Testis (tissue), 3 donors: ENCODE results near the gene CNKSR3. TPM values are rescaled to one million over a fixed set of nuclear protein-coding genes. Genes with fewer than 3 reads are reported as not detected.

Experiments used
- DNase-seq: peaks from one replicate; pipeline ENCODE4 v3.0.0-alpha.2; 2019
- H3K27ac ChIP-seq, 2 donors: fragments of 200-600 bp; sonication (generic); one replicate each; pipeline ENCODE4 v1.5.1; 2019
- H3K27me3 ChIP-seq: fragments of 200-600 bp; sonication (generic); one replicate; pipeline ENCODE4 v1.5.1; 2019
- H3K36me3 ChIP-seq: fragments of 200-600 bp; sonication (generic); one replicate; pipeline ENCODE4 v1.5.1; 2017; ENCODE audit warnings: low read depth; ENCODE audit errors: missing control alignments
- H3K4me1 ChIP-seq: fragments of 200-600 bp; sonication (generic); one replicate; pipeline ENCODE4 v1.5.1; 2019
- H3K4me3 ChIP-seq, 2 donors: fragments of 200-600 bp; sonication (generic); one replicate each; pipeline ENCODE4 v1.5.1; 2017 to 2019
- H3K9me3 ChIP-seq: fragments of 200-600 bp; sonication (generic); one replicate; pipeline ENCODE4 v1.5.1; 2017
- CTCF ChIP-seq, 3 experiments: fragments of 450-650 bp in 2 of 3; fragments of 200-600 bp in 1 of 3; sonication (generic) in 1 of 3; IDR thresholded peaks; one replicate each; pipeline ENCODE4 v1.5.1; 2016 to 2019; ENCODE audit warnings: antibody characterized with exemption in 3 of 3, mild to moderate bottlenecking in 2 of 3, moderate library complexity in 1 of 3
- POLR2A ChIP-seq: fragments of 450-650 bp; IDR thresholded peaks from one replicate; pipeline ENCODE4 v1.6.1; 2017; ENCODE audit warnings: antibody characterized with exemption, mild to moderate bottlenecking, moderate library complexity
- whole genome bisulfite sequencing, 2 donors: methylation state at CpG; one replicate each; pipeline ENCODE4 v1.1.5; 2018; 5-methylcytosine and 5-hydroxymethylcytosine counted together
- intact Hi-C: fragments of 100-400 bp; cut with DNase I; formaldehyde crosslinking; loops from one replicate; pipeline ENCODE4 v1.15.1; 2023; ENCODE audit warnings: low total_unique reads
- polyA plus RNA-seq: library from polyadenylated mRNA; stranded (reverse); fragments of 350-450 nt; fragmentation: Illumina TruSeq; extraction: RNeasy Lipid Tissue Mini Kit (QIAGEN cat#74804); gene quantifications from one replicate; pipeline ENCODE4 v1.2.3, GENCODE V29; 2014; ENCODE audit warnings: low read depth, low replicate concordance; ENCODE audit not compliant: insufficient read depth
- total RNA-seq, 2 donors: library from RNA; depleted of rRNA; stranded (reverse); fragments of >200 nt; gene quantifications; one replicate each; pipeline ENCODE4 v1.2.3, GENCODE V29; 2016

CNKSR3 gene
- total and polyA plus RNA-seq, 3 donors from 2014 or later: 26.0 to 28.7 (median 26.0) TPM

DNA sequence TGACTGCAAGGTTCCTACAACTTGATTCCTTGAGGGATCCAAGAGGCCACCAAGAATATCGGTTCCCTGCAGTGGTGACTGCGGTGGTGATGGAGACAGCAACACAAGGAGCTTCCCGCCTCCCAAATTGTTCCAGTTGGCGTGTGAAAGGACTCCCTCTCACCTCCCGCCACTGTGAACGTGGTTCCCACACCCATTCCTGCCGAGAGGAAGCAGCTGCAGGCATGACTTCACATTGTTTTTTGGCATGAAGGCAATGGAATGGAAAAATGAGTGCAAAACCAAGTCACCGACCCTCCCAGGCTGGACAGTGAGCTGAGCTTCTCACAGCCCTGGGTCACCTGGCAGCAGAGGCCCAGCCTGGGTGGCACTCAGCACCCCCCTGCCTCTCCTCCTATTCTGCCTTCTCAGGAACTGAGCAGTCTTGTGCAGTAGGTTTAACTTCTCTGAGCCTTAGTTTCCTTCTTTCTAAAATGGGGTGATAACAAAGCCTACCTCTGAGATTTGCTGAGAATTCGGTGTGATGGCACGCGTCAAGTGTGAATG, 75.0 kb downstream of the CNKSR3 start:
- intact Hi-C loops: no loop called here
- WGBS, 2 donors: 87 to 95% methylated on average over 10 to 11 of the region's 11 CpGs
- no peak for DNase-seq
- TF ChIP-seq POLR2A (no peak), CTCF (IDR thresholded peaks at IDR 0.05) (no peak)
- Histone ChIP-seq H3K36me3 (no peaks in the 10 kb centered on the region), H3K9me3 (no peaks in the 10 kb centered on the region), H3K4me3 (no peak overlapping the region), H3K27ac (no peak overlapping the region), H3K27me3 (no peaks in the 10 kb centered on the region), H3K4me1 (peaks cover 10% of the 10 kb centered on the region)

GRCh38 chr6:154434662-154435061, 75.8 kb downstream of the CNKSR3 start:
- WGBS, 2 donors: 81 to 93% methylated on average over 3 of the region's 3 CpGs
- H3K27ac ChIP-seq: no peak overlapping the region

DNA sequence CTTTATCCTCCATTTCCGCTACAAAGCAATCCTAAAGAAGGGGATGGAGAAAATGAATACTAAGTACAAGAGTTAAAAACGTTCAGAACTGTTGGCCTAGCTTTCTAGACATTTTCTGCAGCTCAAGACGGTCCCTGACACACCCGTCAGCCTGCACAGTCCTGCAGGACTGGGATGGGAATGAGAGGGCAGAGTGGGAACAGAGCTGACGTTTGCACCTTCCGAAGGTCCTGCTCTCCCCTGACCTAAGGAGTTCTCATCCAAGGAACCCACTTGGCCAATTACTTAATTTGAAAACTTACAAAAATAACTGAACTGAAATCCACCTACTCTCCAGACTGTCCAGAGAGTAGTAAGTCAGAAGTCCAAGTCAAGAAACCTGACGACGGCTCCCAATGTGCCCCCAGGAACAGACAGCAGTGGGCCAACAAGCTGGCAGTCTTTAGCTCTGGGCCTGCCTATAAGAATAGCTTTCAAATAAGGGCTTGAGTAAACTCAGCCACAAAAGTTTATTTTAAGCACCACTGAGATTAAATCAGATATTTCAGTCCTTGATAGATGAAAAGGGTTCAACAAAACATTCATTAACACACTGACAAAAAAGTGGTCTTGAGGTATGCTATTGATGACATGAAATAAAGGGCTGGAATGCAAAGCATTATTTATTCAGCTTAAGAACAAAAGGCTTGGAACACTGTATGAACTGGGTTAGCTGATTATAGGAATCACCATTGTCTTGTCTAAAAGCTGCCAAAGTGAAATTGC, 76.8 kb downstream of the CNKSR3 start:
- peak overlapping the region in 1 of 2 donors; percentile 44 for H3K27ac ChIP-seq

More at GRCh38 chr6:154434662-154435061, 75.8 kb downstream of the CNKSR3 start:
- TF ChIP-seq CTCF (IDR thresholded peaks at IDR 0.05) (no peak), POLR2A (no peak)
- no peak for DNase-seq
- Histone ChIP-seq H3K36me3 (no peaks in the 10 kb centered on the region), H3K27me3 (no peaks in the 10 kb centered on the region), H3K4me1 (peaks cover 10% of the 10 kb centered on the region), H3K9me3 (no peaks in the 10 kb centered on the region), H3K4me3 (no peak overlapping the region)
- intact Hi-C loops: no loop called here

GRCh38 chr6:154432533-154433476, 77.7 kb downstream of the CNKSR3 start:
- 35 to 39% methylated on average over 3 of the region's 3 CpGs for WGBS, 2 donors
- intact Hi-C loops: no loop called here
- H3K27ac ChIP-seq: peak overlapping the region in 1 of 2 donors; percentile 44

More for the DNA sequence above, 76.8 kb downstream of the CNKSR3 start:
- H3K4me3 ChIP-seq: no peak overlapping the region
- WGBS, 2 donors: 66 to 67% methylated on average over 8 of the region's 8 CpGs
- peaks cover 10% of the 10 kb centered on the region for H3K4me1 ChIP-seq
- no peaks in the 10 kb centered on the region for H3K27me3 ChIP-seq
- intact Hi-C loops: no loop called here
- no peak for TF ChIP-seq POLR2A
- no peak for TF ChIP-seq CTCF (IDR thresholded peaks at IDR 0.05)
- no peak for DNase-seq
- no peaks in the 10 kb centered on the region for H3K36me3 ChIP-seq
- no peaks in the 10 kb centered on the region for H3K9me3 ChIP-seq

More at GRCh38 chr6:154432533-154433476, 77.7 kb downstream of the CNKSR3 start:
- TF ChIP-seq CTCF (IDR thresholded peaks at IDR 0.05) (no peak), POLR2A (no peak)
- H3K4me1 ChIP-seq: peaks cover 10% of the 10 kb centered on the region
- H3K27me3 ChIP-seq: no peaks in the 10 kb centered on the region
- no peaks in the 10 kb centered on the region for H3K36me3 ChIP-seq
- DNase-seq: no peak
- no peak overlapping the region for H3K4me3 ChIP-seq
- H3K9me3 ChIP-seq: no peaks in the 10 kb centered on the region
